OCI-LY1 (cell line): ENCODE measurements around the gene SYNGR1.

ENCODE experiments used
- H2AFZ ChIP-seq: fragments of 200-600 bp; sonication (generic), shearing (Covaris generic); 2 replicates; pipeline ENCODE4 v1.6.0; 2014; ENCODE audit warnings: antibody characterized with exemption, mild to moderate bottlenecking, low read length
- H3F3A ChIP-seq: fragments of 200-600 bp; sonication (generic), shearing (Covaris generic); 2 replicates; pipeline ENCODE4 v1.6.0; 2014; ENCODE audit warnings: mild to moderate bottlenecking, antibody characterized with exemption, low read length, moderate library complexity; ENCODE audit not compliant: insufficient read depth
- H3K27ac ChIP-seq: fragments of 200-600 bp; sonication (generic); 2 replicates; pipeline ENCODE4 v1.5.1; 2014; ENCODE audit warnings: low read length, mixed run types, mild to moderate bottlenecking, low read depth; ENCODE audit not compliant: poor library complexity, severe bottlenecking
- H3K27me3 ChIP-seq: fragments of 200-600 bp; sonication (generic); 2 replicates; pipeline ENCODE4 v1.6.0; 2014; ENCODE audit warnings: antibody characterized with exemption, mild to moderate bottlenecking, low read length, moderate library complexity; ENCODE audit not compliant: insufficient read depth
- H3K36me3 ChIP-seq: fragments of 200-600 bp; sonication (generic); 2 replicates; pipeline ENCODE4 v1.6.1; 2014; ENCODE audit warnings: mild to moderate bottlenecking, antibody characterized with exemption, low read length, moderate library complexity, mixed read lengths; ENCODE audit not compliant: insufficient read depth
- H3K4me1 ChIP-seq: fragments of 200-600 bp; sonication (generic); 2 replicates; pipeline ENCODE4 v1.5.1; 2014; ENCODE audit warnings: mild to moderate bottlenecking, low read length, moderate library complexity; ENCODE audit not compliant: insufficient read depth, severe bottlenecking
- H3K4me2 ChIP-seq: fragments of 200-600 bp; sonication (generic), shearing (Covaris generic); 2 replicates; pipeline ENCODE4 v1.6.1; 2014; ENCODE audit warnings: low read length
- H3K4me3 ChIP-seq: fragments of 200-600 bp; sonication (generic); 2 replicates; pipeline ENCODE4 v1.5.1; 2014; ENCODE audit warnings: low read length, low read depth, mild to moderate bottlenecking, mixed read lengths; ENCODE audit not compliant: poor library complexity, severe bottlenecking
- H3K79me2 ChIP-seq: fragments of 200-600 bp; shearing (Covaris generic); 2 replicates; pipeline ENCODE4 v1.6.1; 2016; ENCODE audit warnings: mixed run types, low read length, mixed read lengths; ENCODE audit not compliant: insufficient read depth
- H3K9ac ChIP-seq: fragments of 200-600 bp; sonication (generic), shearing (Covaris generic); 2 replicates; pipeline ENCODE4 v1.6.1; 2014; ENCODE audit warnings: mild to moderate bottlenecking, low read length, mixed read lengths
- H3K9me2 ChIP-seq: fragments of 200-600 bp; sonication (generic), shearing (Covaris generic); 2 replicates; pipeline ENCODE4 v1.6.1; 2014; ENCODE audit warnings: low read depth, mild to moderate bottlenecking, low read length, mixed read lengths
- H3K9me3 ChIP-seq: fragments of 200-600 bp; shearing (Covaris generic); 2 replicates; pipeline ENCODE4 v1.6.1; 2014; ENCODE audit warnings: low read length, mixed read lengths
- H4K20me1 ChIP-seq: fragments of 200-600 bp; sonication (generic), shearing (Covaris generic); 2 replicates; pipeline ENCODE4 v1.6.0; 2016; ENCODE audit warnings: mild to moderate bottlenecking, low read length; ENCODE audit not compliant: insufficient read depth
- EZH2 ChIP-seq: fragments of 200-600 bp; sonication (generic), shearing (Covaris generic); IDR thresholded peaks from 2 replicates; pipeline ENCODE4 v1.8.0; 2017; ENCODE audit warnings: borderline replicate concordance, mixed run types, mild to moderate bottlenecking, antibody characterized with exemption, low read length, moderate library complexity, mixed read lengths
- TF ChIP-seq, protein P1 (sequence below): fragments of 200-600 bp; sonication (generic), shearing (Covaris generic); IDR thresholded peaks from 2 replicates; pipeline ENCODE4 v1.5.1; 2017; ENCODE audit warnings: mild to moderate bottlenecking, antibody characterized with exemption, low read length, moderate library complexity, mixed read lengths

Gene SYNGR1

GRCh38 chr22:39381009-39381755, 31.4 kb downstream of the SYNGR1 start:
- Histone ChIP-seq H3K4me1 (no peaks in the 10 kb centered on the region), H3K27me3 (peaks cover 13% of the 10 kb centered on the region; the same call in 1 of the 2 replicates), H3K9me3 (no peaks in the 10 kb centered on the region), H3K4me2 (no peak overlapping the region), H3K27ac (no peak overlapping the region), H3K9ac (no peak overlapping the region), H4K20me1 (no peaks in the 10 kb centered on the region), H3K4me3 (no peak overlapping the region), H2AFZ (no peak overlapping the region), H3K9me2 (no peaks in the 10 kb centered on the region), H3F3A (no peaks in the 10 kb centered on the region), H3K36me3 (no peaks in the 10 kb centered on the region), H3K79me2 (no peaks in the 10 kb centered on the region)
- TF ChIP-seq, protein P1, sequence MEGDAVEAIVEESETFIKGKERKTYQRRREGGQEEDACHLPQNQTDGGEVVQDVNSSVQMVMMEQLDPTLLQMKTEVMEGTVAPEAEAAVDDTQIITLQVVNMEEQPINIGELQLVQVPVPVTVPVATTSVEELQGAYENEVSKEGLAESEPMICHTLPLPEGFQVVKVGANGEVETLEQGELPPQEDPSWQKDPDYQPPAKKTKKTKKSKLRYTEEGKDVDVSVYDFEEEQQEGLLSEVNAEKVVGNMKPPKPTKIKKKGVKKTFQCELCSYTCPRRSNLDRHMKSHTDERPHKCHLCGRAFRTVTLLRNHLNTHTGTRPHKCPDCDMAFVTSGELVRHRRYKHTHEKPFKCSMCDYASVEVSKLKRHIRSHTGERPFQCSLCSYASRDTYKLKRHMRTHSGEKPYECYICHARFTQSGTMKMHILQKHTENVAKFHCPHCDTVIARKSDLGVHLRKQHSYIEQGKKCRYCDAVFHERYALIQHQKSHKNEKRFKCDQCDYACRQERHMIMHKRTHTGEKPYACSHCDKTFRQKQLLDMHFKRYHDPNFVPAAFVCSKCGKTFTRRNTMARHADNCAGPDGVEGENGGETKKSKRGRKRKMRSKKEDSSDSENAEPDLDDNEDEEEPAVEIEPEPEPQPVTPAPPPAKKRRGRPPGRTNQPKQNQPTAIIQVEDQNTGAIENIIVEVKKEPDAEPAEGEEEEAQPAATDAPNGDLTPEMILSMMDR = no peak
- TF ChIP-seq EZH2 = no peak

DNA sequence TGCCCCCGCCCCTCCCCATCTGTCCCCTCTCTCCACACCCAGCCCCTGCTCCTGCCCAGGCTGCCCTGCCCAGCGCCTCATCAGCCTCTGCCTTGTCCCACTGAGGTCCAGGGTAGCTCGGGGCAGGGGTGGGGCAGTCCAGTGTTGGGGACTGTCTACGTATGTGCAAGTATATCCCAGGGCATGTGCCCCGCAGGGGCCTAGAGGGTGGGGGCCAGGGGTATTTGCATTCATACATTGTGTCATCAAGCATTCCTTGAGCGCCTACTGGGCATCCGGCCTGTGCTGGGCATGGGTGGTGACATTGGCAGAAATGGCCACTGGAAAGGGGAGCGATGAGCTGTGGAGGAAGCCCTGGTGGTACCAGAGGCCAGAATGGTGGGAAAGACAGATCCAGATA, 32.1 kb downstream of the SYNGR1 start:
- Histone ChIP-seq H3K4me1 (no peaks in the 10 kb centered on the region), H3K4me2 (no peak overlapping the region), H3F3A (no peaks in the 10 kb centered on the region), H3K27ac (no peak overlapping the region), H3K4me3 (no peak overlapping the region), H2AFZ (no peak overlapping the region), H3K9me3 (no peaks in the 10 kb centered on the region), H3K36me3 (no peaks in the 10 kb centered on the region), H3K79me2 (no peaks in the 10 kb centered on the region), H3K27me3 (peaks cover 13% of the 10 kb centered on the region; the same call in 1 of the 2 replicates), H3K9me2 (no peaks in the 10 kb centered on the region), H4K20me1 (no peaks in the 10 kb centered on the region), H3K9ac (no peak overlapping the region)
- no peak for TF ChIP-seq EZH2
- TF ChIP-seq, protein P1 = no peak

- no peak for TF ChIP-seq EZH2
- H3K9ac ChIP-seq = no peak overlapping the region
- no peak overlapping the region for H3K27ac ChIP-seq
These were observed 32.6 kb downstream of the SYNGR1 start for GRCh38 chr22:39382410-39382809.

More at GRCh38 chr22:39382410-39382809, 32.6 kb downstream of the SYNGR1 start:
- Histone ChIP-seq H3K4me1 (no peaks in the 10 kb centered on the region), H2AFZ (no peak overlapping the region), H3K36me3 (no peaks in the 10 kb centered on the region), H3K9me3 (no peaks in the 10 kb centered on the region), H3K79me2 (no peaks in the 10 kb centered on the region), H3K27me3 (peaks cover 13% of the 10 kb centered on the region; the same call in 1 of the 2 replicates), H3K4me3 (no peak overlapping the region), H3K4me2 (no peak overlapping the region), H3F3A (no peaks in the 10 kb centered on the region), H3K9me2 (no peaks in the 10 kb centered on the region), H4K20me1 (no peaks in the 10 kb centered on the region)
